HG02852 (cell line): ENCODE results near the gene KCTD14.
"Not testable (repeated sequence)": the region's sequence is repeated elsewhere in the genome, so short reads cannot be mapped to it uniquely, and the experiment has no call there.

Experiments used
- ATAC-seq: cut with Tn5 transposase; IDR thresholded peaks from one replicate; pipeline ENCODE4 v1.9.1; 2021; ENCODE audit warnings: mild to moderate bottlenecking, moderate library complexity; ENCODE audit not compliant: unreplicated experiment

Gene KCTD14

GRCh38 chr11:78048561-78048960 is 25.5 kb upstream of the KCTD14 start:
- ATAC-seq: no peak

GRCh38 chr11:78046486-78046854 is 23.4 kb upstream of the KCTD14 start:
- ATAC-seq: no peak

- ATAC-seq: peak; percentile 67
Measured at GRCh38 chr11:78045851-78046485, 22.9 kb upstream of the KCTD14 start.

GRCh38 chr11:78044706-78045105 is 21.6 kb upstream of the KCTD14 start:
- no peak for ATAC-seq

- no peak for ATAC-seq
Measured at GRCh38 chr11:78041843-78042440, 18.9 kb upstream of the KCTD14 start.

- ATAC-seq: not testable (repeated sequence)
Measured at GRCh38 chr11:78041380-78041719, 18.3 kb upstream of the KCTD14 start.

GRCh38 chr11:78040691-78041379 is 17.8 kb upstream of the KCTD14 start:
- no peak for ATAC-seq

- peak; percentile 51 for ATAC-seq
Measured at GRCh38 chr11:78039919-78040671, 17.0 kb upstream of the KCTD14 start.

- ATAC-seq: no peak
Measured at GRCh38 chr11:78039391-78039918, 16.4 kb upstream of the KCTD14 start.

- no peak for ATAC-seq
Measured at GRCh38 chr11:78038697-78039313, 15.7 kb upstream of the KCTD14 start.

GRCh38 chr11:78037825-78038620 is 14.9 kb upstream of the KCTD14 start:
- no peak for ATAC-seq

GRCh38 chr11:78037056-78037455 is 14.0 kb upstream of the KCTD14 start:
- no peak for ATAC-seq

- ATAC-seq: no peak
Measured at GRCh38 chr11:78036313-78036712, 13.2 kb upstream of the KCTD14 start.

- ATAC-seq: no peak
Measured at GRCh38 chr11:78034623-78035022, 11.5 kb upstream of the KCTD14 start.

GRCh38 chr11:78033040-78033439 is 10.0 kb upstream of the KCTD14 start:
- ATAC-seq: no peak

- ATAC-seq: no peak
Measured at GRCh38 chr11:78032090-78032489, 9.0 kb upstream of the KCTD14 start.

- ATAC-seq: peak; percentile 57
Measured at GRCh38 chr11:78031629-78032028, 8.6 kb upstream of the KCTD14 start.

- ATAC-seq: no peak
Measured at GRCh38 chr11:78030429-78031325, 7.6 kb upstream of the KCTD14 start.

- not testable (repeated sequence) for ATAC-seq
Measured at GRCh38 chr11:78028423-78028822, 5.3 kb upstream of the KCTD14 start.
